Breast epithelium (tissue), 4 donors: Measurements from ENCODE around the gene KCNJ10. TPM values are rescaled to one million over a fixed set of nuclear protein-coding genes. Genes with fewer than 3 reads are reported as not detected.

ENCODE experiments used
- DNase-seq, 2 donors: peaks; one replicate each; pipeline ENCODE4 v3.0.0-alpha.2; 2019; ENCODE audit warnings: low spot score in 2 of 2
- H3K27ac ChIP-seq, 2 donors: fragments of 200-600 bp; sonication (generic) in 1 of 2; one replicate each; pipeline ENCODE4 v1.5.1; 2016 to 2019; ENCODE audit warnings: mild to moderate bottlenecking in 1 of 2
- H3K27me3 ChIP-seq, 2 donors: fragments of 200-600 bp; sonication (generic) in 1 of 2; one replicate each; pipeline versions ENCODE4 v1.5.1 to v1.6.0; 2017 to 2019; ENCODE audit warnings: control low read depth in 1 of 2, mild to moderate bottlenecking in 1 of 2
- H3K36me3 ChIP-seq: fragments of 200-600 bp; one replicate; pipeline ENCODE4 v1.5.1; 2019
- H3K4me1 ChIP-seq, 2 donors: fragments of 200-600 bp; sonication (generic); one replicate each; pipeline ENCODE4 v1.5.1; 2016 to 2019; ENCODE audit warnings: control low read depth in 1 of 2
- H3K4me3 ChIP-seq, 3 donors: fragments of 200-600 bp; sonication (generic); 1 replicate in 2 of 3; 2 replicates in 1 of 3; pipeline ENCODE4 v1.5.1; 2016 to 2019; ENCODE audit warnings: mild to moderate bottlenecking in 3 of 3, moderate library complexity in 2 of 3
- H3K9me3 ChIP-seq, 2 donors: fragments of 200-600 bp; sonication (generic) in 1 of 2; one replicate each; pipeline ENCODE4 v1.5.1; 2016 to 2019; ENCODE audit warnings: control low read depth in 1 of 2
- CTCF ChIP-seq, 3 donors: fragments of 450-650 bp; IDR thresholded peaks; one replicate each; pipeline ENCODE4 v1.5.1; 2016 to 2017; ENCODE audit warnings: antibody characterized with exemption in 3 of 3, mild to moderate bottlenecking in 3 of 3, moderate library complexity in 3 of 3
- POLR2A ChIP-seq: fragments of 450-650 bp; IDR thresholded peaks from one replicate; pipeline ENCODE4 v1.6.1; 2016; ENCODE audit warnings: antibody characterized with exemption, mild to moderate bottlenecking, moderate library complexity
- POLR2AphosphoS5 ChIP-seq, 3 donors: sonication (generic); formaldehyde crosslinking; IDR thresholded peaks; one replicate each; pipeline ENCODE4 v1.6.1; 2017; ENCODE audit warnings: antibody characterized with exemption in 3 of 3
- intact Hi-C: fragments of 100-400 bp; cut with DNase I; formaldehyde crosslinking; loops from one replicate; pipeline ENCODE4 v1.15.1; 2023; ENCODE audit warnings: low total_unique reads
- total RNA-seq, 3 donors: library from RNA; depleted of rRNA; stranded (reverse); fragments of >200 nt; gene quantifications; one replicate each; pipeline ENCODE4 v1.1.0, GENCODE V29; 2016

Gene KCNJ10
- total RNA-seq, 3 donors from 2014 or later, result 0.15 TPM; not detected in 2

GRCh38 chr1:160011781-160012180, 58.2 kb downstream of the KCNJ10 start:
- H3K4me3 ChIP-seq, result no peak overlapping the region
- no peaks in the 10 kb centered on the region for H3K36me3 ChIP-seq
- no peaks in the 10 kb centered on the region for H3K27me3 ChIP-seq
- intact Hi-C loops, result no loop called here
- H3K9me3 ChIP-seq, result no peaks in the 10 kb centered on the region
- TF ChIP-seq CTCF (IDR thresholded peaks at IDR 0.05) (no peak), POLR2AphosphoS5 (IDR thresholded peaks at IDR 0.05) (no peak), POLR2A (no peak)
- no peaks in the 10 kb centered on the region for H3K4me1 ChIP-seq
- no peak for DNase-seq
- H3K27ac ChIP-seq, result no peak overlapping the region

GRCh38 chr1:160009801-160010200, 60.2 kb downstream of the KCNJ10 start:
- H3K4me1 ChIP-seq, result no peaks in the 10 kb centered on the region
- no peak for DNase-seq
- H3K4me3 ChIP-seq, result no peak overlapping the region
- H3K27ac ChIP-seq, result no peak overlapping the region
- no peaks in the 10 kb centered on the region for H3K9me3 ChIP-seq
- no peaks in the 10 kb centered on the region for H3K27me3 ChIP-seq
- H3K36me3 ChIP-seq, result no peaks in the 10 kb centered on the region
- intact Hi-C loops, result loop anchor here (5.0 kb wide), 1 partner anchor 72 kb away; no protein-coding TSS in a partner anchor
- TF ChIP-seq POLR2A (no peak), CTCF (IDR thresholded peaks at IDR 0.05) (no peak), POLR2AphosphoS5 (IDR thresholded peaks at IDR 0.05) (no peak)

- intact Hi-C loops, result loop anchor here (5.0 kb wide), 1 partner anchor 72 kb away; no protein-coding TSS in a partner anchor
- no peaks in the 10 kb centered on the region for H3K27me3 ChIP-seq
- TF ChIP-seq POLR2AphosphoS5 (IDR thresholded peaks at IDR 0.05), result no peak
These were observed 60.9 kb downstream of the KCNJ10 start for GRCh38 chr1:160009081-160009480.

GRCh38 chr1:160007577-160008200, 62.3 kb downstream of the KCNJ10 start:
- Histone ChIP-seq H3K36me3 (no peaks in the 10 kb centered on the region), H3K9me3 (no peaks in the 10 kb centered on the region), H3K4me1 (no peaks in the 10 kb centered on the region), H3K27me3 (no peaks in the 10 kb centered on the region), H3K27ac (no peak overlapping the region), H3K4me3 (no peak overlapping the region)
- no peak for DNase-seq
- TF ChIP-seq CTCF (IDR thresholded peaks at IDR 0.05) (peak; percentile 68 to 82 (median 75)), POLR2AphosphoS5 (IDR thresholded peaks at IDR 0.05) (no peak)
- intact Hi-C loops, result loop anchor here (5.0 kb wide), 1 partner anchor 70 kb away; no protein-coding TSS in a partner anchor

More at GRCh38 chr1:160009081-160009480, 60.9 kb downstream of the KCNJ10 start:
- no peaks in the 10 kb centered on the region for H3K4me1 ChIP-seq
- no peaks in the 10 kb centered on the region for H3K9me3 ChIP-seq
- DNase-seq, result no peak
- H3K27ac ChIP-seq, result no peak overlapping the region
- no peaks in the 10 kb centered on the region for H3K36me3 ChIP-seq
- no peak overlapping the region for H3K4me3 ChIP-seq

GRCh38 chr1:160006312-160006940, 63.5 kb downstream of the KCNJ10 start:
- no peaks in the 10 kb centered on the region for H3K9me3 ChIP-seq
- TF ChIP-seq POLR2A (no peak), CTCF (IDR thresholded peaks at IDR 0.05) (peak; percentile 61 to 84 (median 71))
- H3K27me3 ChIP-seq, result no peaks in the 10 kb centered on the region
- DNase-seq, result peak; percentile 58 to 62
- no peaks in the 10 kb centered on the region for H3K36me3 ChIP-seq
- H3K4me1 ChIP-seq, result no peaks in the 10 kb centered on the region
- H3K4me3 ChIP-seq, result no peak overlapping the region
- no peak overlapping the region for H3K27ac ChIP-seq
- intact Hi-C loops, result loop anchor here (5.0 kb wide), 1 partner anchor 69 kb away; no protein-coding TSS in a partner anchor
